ENCODE data around the gene UROC1.

Gene UROC1

GRCh38 chr3:126557761-126558160 is 40.2 kb upstream of the UROC1 start:
- Histone ChIP-seq H3K4me3 (ENCODE audit: low read length, poor library complexity, severe bottlenecking) (no peak overlapping the region), H3K4me2 (ENCODE audit: low read depth, low read length, poor library complexity, severe bottlenecking) (no peak overlapping the region), H3K36me3 (ENCODE audit: insufficient read depth, low read length) (no peaks in the 10 kb centered on the region), H4K20me1 (ENCODE audit: insufficient read depth, low read length, poor library complexity, severe bottlenecking) (no peaks in the 10 kb centered on the region), H3K79me2 (ENCODE audit: insufficient read depth, low read length) (no peaks in the 10 kb centered on the region), H3K4me1 (ENCODE audit: insufficient read depth, low read length, poor library complexity, severe bottlenecking) (no peaks in the 10 kb centered on the region), H2AFZ (ENCODE audit: low read length) (no peak overlapping the region), H3K9me2 (replicated peaks; ENCODE audit: low read depth, low read length) (no peaks in the 10 kb centered on the region), H3K9me3 (ENCODE audit: insufficient read depth, low read depth, low read length) (peaks cover 3% of the 10 kb centered on the region), H3F3A (ENCODE audit: low read depth) (no peaks in the 10 kb centered on the region), H3K27me3 (ENCODE audit: insufficient read depth, low read length, poor library complexity, severe bottlenecking) (no peaks in the 10 kb centered on the region), H3K9ac (ENCODE audit: low read depth, low read length, poor library complexity, severe bottlenecking) (no peak overlapping the region)
- TF ChIP-seq EZH2phosphoT487 (IDR thresholded peaks at IDR 0.05; ENCODE audit: borderline replicate concordance), result no peak
- TF ChIP-seq CTCF (conservative IDR thresholded peaks at IDR 0.05; ENCODE audit: low read length), result no peak

GRCh38 chr3:126557415-126557745 is 39.8 kb upstream of the UROC1 start:
- TF ChIP-seq EZH2phosphoT487 (IDR thresholded peaks at IDR 0.05; ENCODE audit: borderline replicate concordance) (no peak), CTCF (conservative IDR thresholded peaks at IDR 0.05; ENCODE audit: low read length) (no peak)
- H3K4me1 ChIP-seq (ENCODE audit: insufficient read depth, low read length, poor library complexity, severe bottlenecking), result no peaks in the 10 kb centered on the region

GRCh38 chr3:126556637-126557414 is 39.3 kb upstream of the UROC1 start:
- Histone ChIP-seq H3K4me2 (ENCODE audit: low read depth, low read length, poor library complexity, severe bottlenecking) (no peak overlapping the region), H3F3A (ENCODE audit: low read depth) (no peaks in the 10 kb centered on the region), H4K20me1 (ENCODE audit: insufficient read depth, low read length, poor library complexity, severe bottlenecking) (no peaks in the 10 kb centered on the region), H3K4me1 (ENCODE audit: insufficient read depth, low read length, poor library complexity, severe bottlenecking) (no peaks in the 10 kb centered on the region), H3K4me3 (ENCODE audit: low read length, poor library complexity, severe bottlenecking) (no peak overlapping the region), H3K9ac (ENCODE audit: low read depth, low read length, poor library complexity, severe bottlenecking) (no peak overlapping the region), H3K9me3 (ENCODE audit: insufficient read depth, low read depth, low read length) (no peaks in the 10 kb centered on the region), H3K79me2 (ENCODE audit: insufficient read depth, low read length) (no peaks in the 10 kb centered on the region), H3K9me2 (replicated peaks; ENCODE audit: low read depth, low read length) (no peaks in the 10 kb centered on the region), H3K36me3 (ENCODE audit: insufficient read depth, low read length) (no peaks in the 10 kb centered on the region), H2AFZ (ENCODE audit: low read length) (no peak overlapping the region), H3K27me3 (ENCODE audit: insufficient read depth, low read length, poor library complexity, severe bottlenecking) (no peaks in the 10 kb centered on the region)
- TF ChIP-seq CTCF (conservative IDR thresholded peaks at IDR 0.05; ENCODE audit: low read length) (no peak), EZH2phosphoT487 (IDR thresholded peaks at IDR 0.05; ENCODE audit: borderline replicate concordance) (no peak)

More at GRCh38 chr3:126557415-126557745, 39.8 kb upstream of the UROC1 start:
- Histone ChIP-seq H2AFZ (ENCODE audit: low read length) (no peak overlapping the region), H3K9me2 (replicated peaks; ENCODE audit: low read depth, low read length) (no peaks in the 10 kb centered on the region), H3K36me3 (ENCODE audit: insufficient read depth, low read length) (no peaks in the 10 kb centered on the region), H3K27me3 (ENCODE audit: insufficient read depth, low read length, poor library complexity, severe bottlenecking) (no peaks in the 10 kb centered on the region), H3K79me2 (ENCODE audit: insufficient read depth, low read length) (no peaks in the 10 kb centered on the region), H3F3A (ENCODE audit: low read depth) (no peaks in the 10 kb centered on the region), H3K4me3 (ENCODE audit: low read length, poor library complexity, severe bottlenecking) (no peak overlapping the region), H4K20me1 (ENCODE audit: insufficient read depth, low read length, poor library complexity, severe bottlenecking) (no peaks in the 10 kb centered on the region), H3K4me2 (ENCODE audit: low read depth, low read length, poor library complexity, severe bottlenecking) (no peak overlapping the region), H3K9ac (ENCODE audit: low read depth, low read length, poor library complexity, severe bottlenecking) (no peak overlapping the region), H3K9me3 (ENCODE audit: insufficient read depth, low read depth, low read length) (no peaks in the 10 kb centered on the region)

Measured in Loucy (cell line).